Caco-2 (cell line): ENCODE data around the gene CALR. TPM values are rescaled to one million over a fixed set of nuclear protein-coding genes. Genes with fewer than 3 reads are reported as not detected.

Experiments used
- BruUV-seq: library from RNA; stranded (reverse); fragments of 400-500 nt; replicated peaks from 2 replicates; lab custom pipeline; 2021; lab: Mats Ljungman, UMichigan
- CTCF ChIA-PET: fragments of 300-600 bp; sonication (Branson Sonifier 250); formaldehyde crosslinking; loops from one replicate; lab custom pipeline; 2022; ENCODE audit warnings: antibody characterized with exemption; lab: Charles Lee
- POLR2A ChIA-PET: fragments of 300-600 bp; sonication (Branson Sonifier 250); formaldehyde crosslinking; loops from one replicate; lab custom pipeline; 2022; ENCODE audit warnings: antibody characterized with exemption; lab: Charles Lee
- DNase-seq, 2 experiments: peaks; one replicate each; pipeline versions ENCODE4 v3.0.0 to v3.0.0-alpha.2; 2020 to 2022
- H3K27me3 ChIP-seq: replicated peaks from 2 replicates; pipeline ENCODE4 v1.6.0; 2011; ENCODE audit warnings: low read length; ENCODE audit not compliant: control insufficient read depth, insufficient read depth
- H3K36me3 ChIP-seq: 2 replicates; pipeline ENCODE4 v1.5.1; 2011; ENCODE audit warnings: low read length; ENCODE audit not compliant: control insufficient read depth, insufficient read depth
- H3K4me1 ChIP-seq: fragments of 250-450 bp; sonication (Bioruptor Pico); 2 replicates; pipeline ENCODE4 v1.5.1; 2020; ENCODE audit warnings: mild to moderate bottlenecking
- H3K4me3 ChIP-seq: 2 replicates; pipeline ENCODE4 v1.5.1; 2011; ENCODE audit warnings: low read depth, mild to moderate bottlenecking, control low read depth, low read length
- H3K9me3 ChIP-seq: fragments of 250-450 bp; sonication (Bioruptor Pico); 2 replicates; pipeline ENCODE4 v1.5.1; 2020; ENCODE audit warnings: mild to moderate bottlenecking, moderate library complexity
- H3K27ac Mint-ChIP-seq: one replicate; pipeline ENCODE4 v1.8.0; 2022; ENCODE audit warnings: mixed read lengths; ENCODE audit not compliant: unreplicated experiment
- H3K27me3 Mint-ChIP-seq: one replicate; pipeline ENCODE4 v1.8.0; 2022; ENCODE audit warnings: mixed read lengths; ENCODE audit not compliant: insufficient read depth, unreplicated experiment
- H3K36me3 Mint-ChIP-seq: one replicate; pipeline ENCODE4 v1.8.0; 2022; ENCODE audit warnings: mild to moderate bottlenecking, mixed read lengths; ENCODE audit not compliant: insufficient read depth, unreplicated experiment
- H3K4me1 Mint-ChIP-seq: one replicate; pipeline ENCODE4 v1.8.0; 2022; ENCODE audit warnings: low read depth, mixed read lengths; ENCODE audit not compliant: unreplicated experiment
- H3K4me3 Mint-ChIP-seq: one replicate; pipeline ENCODE4 v1.8.0; 2022; ENCODE audit warnings: mild to moderate bottlenecking, moderate library complexity, mixed read lengths; ENCODE audit not compliant: unreplicated experiment
- H3K9me3 Mint-ChIP-seq: one replicate; pipeline ENCODE4 v1.8.0; 2022; ENCODE audit warnings: mixed read lengths; ENCODE audit not compliant: unreplicated experiment
- intact Hi-C: fragments of 100-400 bp; cut with micrococcal nuclease; formaldehyde crosslinking; loops from one replicate; pipeline ENCODE4 v1.10.0; 2022; ENCODE audit not compliant: unreplicated experiment
- total RNA-seq: library from RNA; stranded (reverse); gene quantifications from 2 replicates; pipeline ENCODE4 v1.2.3, GENCODE V29; 2022
- TF ChIP-seq, protein P1 (sequence below), 2 experiments: fragments of 200-600 bp in 1 of 2; IDR thresholded peaks; 1 replicate in 1 of 2; 2 replicates in 1 of 2; pipeline versions ENCODE4 v1.5.1 to v1.8.0; 2011 to 2022; ENCODE audit warnings: antibody characterized with exemption in 1 of 2, control low read depth in 1 of 2, inconsistent platforms in 1 of 2, low read depth in 1 of 2, low read length in 1 of 2, mild to moderate bottlenecking in 1 of 2, moderate library complexity in 1 of 2; ENCODE audit not compliant: insufficient read depth in 1 of 2, severe bottlenecking in 1 of 2, unreplicated experiment in 1 of 2

The CALR gene
- total RNA-seq, 1 experiment from 2014 or later: 707 TPM

DNA sequence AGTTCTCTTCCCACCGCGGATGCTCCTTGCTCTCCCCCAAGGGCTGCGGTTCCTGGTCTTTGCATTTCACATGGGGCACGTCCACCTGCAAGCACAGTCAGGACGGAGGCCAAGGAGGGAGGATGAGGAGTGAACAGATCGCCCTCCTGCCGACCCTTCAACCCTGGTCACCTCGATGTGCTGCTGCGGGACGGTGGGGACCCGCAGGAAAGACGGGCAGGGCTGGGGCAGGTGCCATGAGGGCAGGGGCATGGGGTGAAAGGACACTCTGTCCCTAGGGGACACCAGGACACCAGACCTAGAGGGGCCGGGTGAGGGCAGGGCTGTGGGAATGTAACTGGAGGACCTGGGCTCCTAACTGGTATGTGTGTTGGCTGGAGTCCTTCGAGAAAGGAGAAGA lies 20.2 kb upstream of the CALR start:
- no peak overlapping the region for H3K4me3 ChIP-seq
- no peaks in the 10 kb centered on the region for H3K9me3 Mint-ChIP-seq
- H3K27ac Mint-ChIP-seq: peak overlapping the region; percentile 74
- no peaks in the 10 kb centered on the region for H3K9me3 ChIP-seq
- POLR2A ChIA-PET: no interaction called here
- H3K4me1 ChIP-seq: no peaks in the 10 kb centered on the region
- no TSS peak for BruUV-seq
- H3K36me3 Mint-ChIP-seq: peaks cover 41% of the 10 kb centered on the region
- CTCF ChIA-PET: no interaction called here
- no peaks in the 10 kb centered on the region for H3K4me1 Mint-ChIP-seq
- no peaks in the 10 kb centered on the region for H3K27me3 Mint-ChIP-seq
- H3K27me3 ChIP-seq: no peaks in the 10 kb centered on the region
- H3K36me3 ChIP-seq: no peaks in the 10 kb centered on the region
- TF ChIP-seq, protein P1, sequence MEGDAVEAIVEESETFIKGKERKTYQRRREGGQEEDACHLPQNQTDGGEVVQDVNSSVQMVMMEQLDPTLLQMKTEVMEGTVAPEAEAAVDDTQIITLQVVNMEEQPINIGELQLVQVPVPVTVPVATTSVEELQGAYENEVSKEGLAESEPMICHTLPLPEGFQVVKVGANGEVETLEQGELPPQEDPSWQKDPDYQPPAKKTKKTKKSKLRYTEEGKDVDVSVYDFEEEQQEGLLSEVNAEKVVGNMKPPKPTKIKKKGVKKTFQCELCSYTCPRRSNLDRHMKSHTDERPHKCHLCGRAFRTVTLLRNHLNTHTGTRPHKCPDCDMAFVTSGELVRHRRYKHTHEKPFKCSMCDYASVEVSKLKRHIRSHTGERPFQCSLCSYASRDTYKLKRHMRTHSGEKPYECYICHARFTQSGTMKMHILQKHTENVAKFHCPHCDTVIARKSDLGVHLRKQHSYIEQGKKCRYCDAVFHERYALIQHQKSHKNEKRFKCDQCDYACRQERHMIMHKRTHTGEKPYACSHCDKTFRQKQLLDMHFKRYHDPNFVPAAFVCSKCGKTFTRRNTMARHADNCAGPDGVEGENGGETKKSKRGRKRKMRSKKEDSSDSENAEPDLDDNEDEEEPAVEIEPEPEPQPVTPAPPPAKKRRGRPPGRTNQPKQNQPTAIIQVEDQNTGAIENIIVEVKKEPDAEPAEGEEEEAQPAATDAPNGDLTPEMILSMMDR (IDR thresholded peaks at IDR 0.05; ENCODE audit: insufficient read depth in 1 of 2, low read depth in 1 of 2, low read length in 1 of 2, severe bottlenecking in 1 of 2, unreplicated experiment in 1 of 2): no peak
- DNase-seq: no peak
- H3K4me3 Mint-ChIP-seq: peak overlapping the region; percentile 63
- intact Hi-C loops: no loop called here

DNA sequence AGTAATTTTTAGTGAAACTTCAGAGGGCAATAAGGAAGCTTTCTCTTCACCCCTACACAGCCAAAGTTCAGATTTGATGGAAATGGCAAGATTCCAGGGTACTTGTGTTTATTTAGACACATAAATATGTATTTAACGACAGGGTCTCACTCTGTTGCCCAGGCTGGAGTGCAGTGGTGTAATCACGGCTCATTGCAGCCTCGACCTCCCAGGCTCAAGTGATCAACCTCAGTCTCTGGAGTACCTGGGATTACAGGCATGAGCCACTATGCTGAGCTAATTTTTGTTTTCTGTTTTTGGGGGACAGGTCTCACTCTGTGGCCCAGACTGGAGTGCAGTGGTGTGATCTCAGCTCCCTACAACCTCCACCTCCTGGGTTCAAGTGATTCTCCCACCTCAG lies 17.4 kb upstream of the CALR start:
- Histone ChIP-seq H3K9me3 (no peaks in the 10 kb centered on the region), H3K4me1 (no peaks in the 10 kb centered on the region), H3K4me3 (no peak overlapping the region), H3K36me3 (no peaks in the 10 kb centered on the region; the same call in 1 of the 2 replicates), H3K27me3 (no peaks in the 10 kb centered on the region)
- BruUV-seq: no TSS peak
- intact Hi-C loops: no loop called here
- Mint-ChIP-seq H3K9me3 (no peaks in the 10 kb centered on the region), H3K36me3 (peaks cover 69% of the 10 kb centered on the region), H3K4me1 (no peaks in the 10 kb centered on the region), H3K27ac (peak overlapping the region; percentile 74), H3K4me3 (peak overlapping the region; percentile 9), H3K27me3 (no peaks in the 10 kb centered on the region)
- DNase-seq: no peak
- CTCF ChIA-PET: no interaction called here
- TF ChIP-seq, protein P1 (IDR thresholded peaks at IDR 0.05; ENCODE audit: insufficient read depth in 1 of 2, low read depth in 1 of 2, low read length in 1 of 2, severe bottlenecking in 1 of 2, unreplicated experiment in 1 of 2): no peak
- POLR2A ChIA-PET: interaction anchor here (1.6 kb wide), 1 partner anchor 12 kb away, joined by 9 read pairs; the partner anchor contains the start of gene FARSA

DNA sequence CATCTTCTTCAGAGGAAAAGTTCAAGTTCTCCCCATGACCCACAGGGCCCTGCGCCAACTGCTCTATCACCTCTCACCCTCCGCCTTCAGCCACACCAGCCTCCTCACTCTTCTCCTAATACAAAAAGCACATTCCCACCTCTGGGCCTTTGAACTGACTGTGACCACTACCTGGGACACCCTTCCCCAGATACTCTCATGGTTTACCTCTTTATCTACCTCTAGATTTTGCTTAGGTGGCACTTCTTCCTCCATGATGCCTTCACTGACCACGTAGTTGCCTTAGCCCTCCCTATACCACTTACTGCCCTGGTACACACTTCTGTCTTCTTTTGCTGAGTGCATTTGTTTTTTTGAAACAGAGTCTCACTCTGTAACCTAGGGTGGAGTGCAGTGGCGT lies 15.4 kb upstream of the CALR start:
- no peaks in the 10 kb centered on the region for H3K9me3 Mint-ChIP-seq
- intact Hi-C loops: no loop called here
- Histone ChIP-seq H3K4me1 (no peaks in the 10 kb centered on the region), H3K4me3 (no peak overlapping the region), H3K9me3 (no peaks in the 10 kb centered on the region), H3K27me3 (no peaks in the 10 kb centered on the region), H3K36me3 (peaks cover 1% of the 10 kb centered on the region)
- H3K27me3 Mint-ChIP-seq: no peaks in the 10 kb centered on the region
- TF ChIP-seq, protein P1 (IDR thresholded peaks at IDR 0.05; ENCODE audit: insufficient read depth in 1 of 2, low read depth in 1 of 2, low read length in 1 of 2, severe bottlenecking in 1 of 2, unreplicated experiment in 1 of 2): no peak
- ChIA-PET POLR2A (no interaction called here), CTCF (no interaction called here)
- H3K4me3 Mint-ChIP-seq: no peak overlapping the region
- H3K36me3 Mint-ChIP-seq: peaks cover 85% of the 10 kb centered on the region
- no TSS peak for BruUV-seq
- H3K27ac Mint-ChIP-seq: no peak overlapping the region
- H3K4me1 Mint-ChIP-seq: no peaks in the 10 kb centered on the region
- DNase-seq: no peak
